Dermis microvascular lymphatic vessel endothelial cell (primary cell): ENCODE measurements around the gene CAMK1. TPM values are rescaled to one million over a fixed set of nuclear protein-coding genes. Genes with fewer than 3 reads are reported as not detected.

Experiments used
- DNase-seq, 2 donors: peaks; one replicate each; pipeline versions ENCODE4 v3.0.0 to v3.0.0-alpha.2; 2010; ENCODE audit warnings: low read depth in 2 of 2
- total RNA-seq: library from RNA; depleted of rRNA; stranded (reverse); fragments of >200 nt; gene quantifications from 2 replicates; pipeline ENCODE4 v1.2.1, GENCODE V29; 2014

CAMK1 gene
- total RNA-seq, 1 donor from 2014 or later, result 33.1 TPM

DNA sequence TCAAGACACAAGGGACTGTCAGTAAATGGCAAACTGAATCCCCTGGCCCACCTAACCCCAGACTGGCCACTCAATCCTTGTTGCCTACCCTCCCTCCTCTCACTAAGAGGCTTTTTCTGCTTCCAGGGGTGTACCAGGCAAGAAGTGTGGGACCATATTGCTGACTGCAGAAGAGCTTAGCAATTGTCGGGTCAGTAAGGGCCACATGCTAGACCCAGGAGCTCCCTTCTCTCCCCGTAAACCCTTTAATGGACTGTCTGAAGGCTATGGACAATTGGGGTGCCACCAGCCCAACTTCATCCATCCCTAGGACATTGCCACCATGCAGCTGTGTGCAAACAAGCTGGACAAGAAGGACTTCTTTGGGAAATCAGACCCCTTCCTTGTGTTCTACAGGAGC is 57.3 kb downstream of the CAMK1 start:
- DNase-seq, result no peak

DNA sequence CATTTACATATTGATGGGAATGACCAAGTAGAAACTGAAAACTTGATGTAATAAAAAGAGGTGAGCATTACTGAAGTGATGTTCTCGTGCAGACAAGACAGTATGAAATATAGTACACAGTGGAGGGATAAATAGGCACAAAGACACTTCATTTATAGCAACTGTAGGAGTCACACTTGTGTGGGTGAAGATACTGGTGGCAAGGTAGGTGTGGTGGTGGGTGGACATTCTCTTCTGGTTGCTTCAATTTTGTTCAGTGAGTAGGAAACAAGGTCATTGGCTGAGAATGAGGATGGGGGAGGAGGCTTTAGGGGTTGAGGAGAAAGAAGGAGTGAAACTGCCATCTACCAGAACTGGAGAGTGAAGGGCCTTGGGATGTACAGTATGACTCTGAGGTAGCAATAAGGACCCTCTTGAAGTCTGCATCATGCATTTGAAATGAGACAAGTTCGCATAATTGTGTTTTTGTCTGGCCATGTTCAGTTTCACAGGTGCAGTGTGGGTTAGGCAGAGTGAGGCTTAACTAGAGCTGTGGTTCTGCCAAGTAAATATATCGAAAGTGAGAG is 59.5 kb downstream of the CAMK1 start:
- no peak for DNase-seq

Other genes starting within 250 kb of the CAMK1 start
- gene LHFPL4, start 216.1 kb downstream of the CAMK1 start, total RNA-seq, result under 0.01 TPM in 2 replicates
- 57.0 and 62.8 TPM in 2 replicates for gene MTMR14, start 120.4 kb downstream of the CAMK1 start, total RNA-seq
- gene CPNE9, start 66.1 kb downstream of the CAMK1 start, total RNA-seq, result not detected in 2 replicates
- 12.2 and 17.8 TPM in 2 replicates for gene BRPF1, start 38.2 kb downstream of the CAMK1 start, total RNA-seq
- 14.9 and 17.2 TPM in 2 replicates for gene OGG1, start 20.0 kb downstream of the CAMK1 start, total RNA-seq
- 23.7 and 26.2 TPM in 2 replicates for gene TADA3, start 22.5 kb upstream of the CAMK1 start, total RNA-seq
- 251 and 317 TPM in 2 replicates for gene ARPC4, start 23.1 kb upstream of the CAMK1 start, total RNA-seq
- gene TTLL3, start 40.3 kb upstream of the CAMK1 start, total RNA-seq, result 4.1 and 7.6 TPM in 2 replicates
- 16.7 and 22.6 TPM in 2 replicates for gene RPUSD3, start 74.1 kb upstream of the CAMK1 start, total RNA-seq
- gene CIDEC, start 110.3 kb upstream of the CAMK1 start, total RNA-seq, result not detected in 2 replicates
- 25.0 and 31.7 TPM in 2 replicates for gene JAGN1, start 120.7 kb upstream of the CAMK1 start, total RNA-seq
- gene IL17RE, start 132.9 kb upstream of the CAMK1 start, total RNA-seq, result 0.13 TPM in 2 replicates
- gene IL17RC, start 147.2 kb upstream of the CAMK1 start, total RNA-seq, result 16.9 and 25.3 TPM in 2 replicates
- 22.0 and 33.5 TPM in 2 replicates for gene CRELD1, start 163.9 kb upstream of the CAMK1 start, total RNA-seq
- gene PRRT3, start 182.5 kb upstream of the CAMK1 start, total RNA-seq, result 0.51 and 0.63 TPM in 2 replicates
- 38.1 and 44.9 TPM in 2 replicates for gene EMC3, start 216.9 kb upstream of the CAMK1 start, total RNA-seq